Activated T-cell treated with anti-CD3 and anti-CD28 coated beads for 48 hours (primary cell): ENCODE data around the gene IFNAR1.

Source experiments
- DNase-seq: peaks from one replicate; pipeline ENCODE4 v3.0.0-alpha.2; 2020; ENCODE audit warnings: low read depth

IFNAR1 gene

DNA sequence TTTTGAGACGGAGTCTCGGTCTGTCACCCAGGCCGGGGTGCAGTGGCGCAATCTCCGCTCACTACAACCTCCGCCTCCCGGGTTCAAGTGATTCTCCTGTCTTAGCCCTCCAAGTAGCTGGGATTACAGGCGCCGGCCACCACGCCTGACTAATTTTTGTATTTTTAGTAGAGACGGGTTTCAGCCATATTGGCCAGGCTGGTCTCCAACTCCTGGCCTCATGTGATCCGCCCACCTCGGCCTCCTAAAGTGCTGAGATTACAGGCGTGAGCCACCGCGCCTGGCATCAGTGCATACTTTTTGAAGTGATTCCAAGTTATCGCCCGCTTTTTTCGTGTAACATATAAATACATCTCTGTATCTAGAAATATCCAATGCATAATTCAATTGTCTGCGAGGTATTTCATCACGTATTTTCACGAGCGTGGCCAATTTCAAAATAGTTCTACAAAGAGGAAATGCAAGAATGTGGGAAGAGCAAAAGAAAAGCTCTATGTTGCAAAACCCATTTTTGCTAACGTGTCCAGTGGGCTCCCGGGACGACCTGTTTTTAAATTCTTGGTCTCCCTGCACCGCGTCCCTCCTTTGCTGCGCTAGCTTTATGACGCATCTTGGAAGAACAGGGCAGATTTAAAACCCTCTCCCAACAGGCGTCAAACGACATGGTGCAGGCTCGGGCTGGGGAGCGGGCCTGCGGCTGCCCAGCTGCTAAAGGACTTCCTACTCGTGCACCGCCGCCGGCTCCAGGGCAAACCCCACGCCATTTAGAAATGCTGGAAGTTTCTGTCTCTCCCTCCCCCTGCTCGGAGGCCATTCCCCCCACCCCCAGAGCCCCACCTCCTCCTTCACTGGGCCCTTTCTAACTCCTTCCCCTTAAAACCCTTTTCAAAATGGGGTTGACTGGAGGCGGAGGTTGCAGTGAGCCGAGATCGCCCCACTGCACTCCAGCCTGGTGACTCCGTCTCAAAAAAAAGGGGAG is 77.5 kb downstream of the IFNAR1 start:
- DNase-seq = no peak

DNA sequence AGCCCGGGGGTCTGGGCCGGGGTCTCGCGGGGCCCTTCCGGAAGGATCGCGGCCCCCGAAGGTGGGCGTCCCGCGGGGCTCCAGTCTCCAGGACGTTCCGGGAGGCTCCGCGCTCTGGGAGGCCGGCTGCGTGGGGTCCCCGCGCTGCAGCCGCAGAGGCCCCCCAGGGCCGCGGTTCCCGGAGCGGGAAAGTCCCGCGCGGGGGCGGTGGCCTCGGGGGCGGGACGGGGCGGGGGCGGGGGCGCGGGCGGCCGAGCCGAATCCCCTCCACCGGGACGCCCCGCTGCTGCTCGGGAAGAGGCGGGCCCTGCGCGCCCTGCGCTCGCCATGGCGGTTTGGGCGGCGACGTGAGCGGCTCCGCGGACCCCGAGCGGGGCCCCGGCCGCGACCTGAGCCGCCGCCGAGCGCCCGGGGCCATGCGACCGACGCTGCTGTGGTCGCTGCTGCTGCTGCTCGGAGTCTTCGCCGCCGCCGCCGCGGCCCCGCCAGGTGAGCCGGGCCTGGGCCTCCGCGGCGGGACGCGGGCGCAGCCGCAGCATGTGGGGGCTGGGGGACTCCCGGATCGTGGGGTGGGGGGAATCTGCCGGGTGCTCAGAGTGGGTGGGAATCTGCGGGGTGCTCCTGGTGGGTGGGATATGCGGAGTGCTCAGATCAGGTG is 78.5 kb downstream of the IFNAR1 start, which contains the start of gene IFNGR2:
Gene IFNGR2, plus strand, starts transcription at position 286 of the 658 bp plus-strand sequence. Its CDS starts 131 bp downstream, at position 417.
- no peak for DNase-seq

DNA sequence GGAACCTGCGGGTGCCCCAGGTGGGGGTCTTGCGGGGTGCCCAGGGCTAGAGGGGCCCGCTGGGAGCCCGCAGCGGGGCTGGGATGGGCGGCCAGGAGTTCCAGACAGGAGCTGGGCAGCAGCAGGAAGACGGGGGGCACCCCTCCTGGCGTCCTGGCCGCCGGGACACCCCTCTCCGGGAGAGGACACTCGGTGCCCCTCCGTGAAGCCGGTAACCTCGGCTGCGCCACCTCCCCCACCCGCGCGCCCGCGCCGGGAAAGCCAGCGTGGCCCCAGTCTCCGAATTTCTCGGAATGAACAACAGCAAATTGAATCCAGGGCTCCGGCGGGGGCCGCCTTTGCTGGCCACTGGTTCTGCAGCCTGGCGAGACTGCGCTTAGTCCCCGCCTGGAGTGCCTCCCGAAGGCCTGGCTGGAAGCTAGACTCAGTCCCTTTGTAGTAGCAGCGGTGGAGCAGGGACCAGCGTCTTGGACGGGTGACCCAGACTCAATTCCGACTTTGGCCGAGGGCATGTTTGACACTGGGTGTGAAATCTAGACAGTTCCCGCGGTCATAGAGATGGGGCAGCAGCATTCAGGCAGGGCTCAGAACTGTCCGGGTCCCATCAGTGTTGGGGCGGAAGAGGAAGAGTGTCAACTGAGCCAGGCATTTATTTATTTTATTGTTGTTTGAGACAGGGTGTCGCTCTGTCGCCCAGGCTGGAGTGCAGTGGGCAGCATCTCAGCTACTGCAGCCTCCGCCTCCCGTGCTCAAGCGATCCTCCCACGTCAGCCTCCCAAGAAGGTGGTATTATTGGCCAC is 79.2 kb downstream of the IFNAR1 start:
- DNase-seq = no peak

DNA sequence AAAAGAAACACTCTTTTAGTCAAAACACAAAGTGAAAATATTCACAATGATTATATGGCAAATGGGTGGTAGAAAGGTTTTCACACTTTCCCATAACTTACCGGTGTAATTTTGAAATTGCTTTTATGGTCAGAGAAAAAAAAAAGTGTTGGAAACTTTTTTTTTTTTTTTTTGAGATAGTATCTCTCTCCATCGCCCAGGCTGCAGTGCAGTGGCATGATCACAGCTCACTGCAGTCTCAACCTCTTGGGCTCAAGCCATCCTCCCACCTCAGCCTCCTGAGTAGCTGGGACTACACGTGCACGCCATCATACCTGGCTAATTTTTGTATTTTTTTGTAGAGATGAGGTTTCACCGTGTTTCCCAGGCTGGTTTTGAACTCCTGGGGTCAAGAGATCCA is 81.7 kb downstream of the IFNAR1 start:
- no peak for DNase-seq
